Measurements from ENCODE around the gene CDH23.

DNA sequence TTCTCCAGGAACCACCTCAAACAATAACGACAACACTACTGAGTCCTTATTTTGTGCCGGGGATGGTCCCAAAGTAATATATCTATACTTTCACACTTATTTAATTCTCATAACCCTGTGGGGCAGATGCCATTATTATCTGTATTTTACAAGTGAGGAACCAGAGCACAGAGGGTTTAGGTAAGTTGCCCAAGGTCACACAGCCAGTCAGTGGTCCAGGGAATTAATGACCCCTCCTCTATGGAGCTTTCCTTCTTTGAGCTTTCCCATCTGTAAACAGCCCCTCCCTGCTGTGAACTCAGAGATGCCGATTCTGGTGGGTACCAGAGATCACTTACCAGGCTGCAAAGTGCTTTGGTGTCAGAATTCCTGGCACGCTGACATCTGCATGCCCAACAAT, 217.2 kb downstream of the CDH23 start:
- TF ChIP-seq, protein P1, sequence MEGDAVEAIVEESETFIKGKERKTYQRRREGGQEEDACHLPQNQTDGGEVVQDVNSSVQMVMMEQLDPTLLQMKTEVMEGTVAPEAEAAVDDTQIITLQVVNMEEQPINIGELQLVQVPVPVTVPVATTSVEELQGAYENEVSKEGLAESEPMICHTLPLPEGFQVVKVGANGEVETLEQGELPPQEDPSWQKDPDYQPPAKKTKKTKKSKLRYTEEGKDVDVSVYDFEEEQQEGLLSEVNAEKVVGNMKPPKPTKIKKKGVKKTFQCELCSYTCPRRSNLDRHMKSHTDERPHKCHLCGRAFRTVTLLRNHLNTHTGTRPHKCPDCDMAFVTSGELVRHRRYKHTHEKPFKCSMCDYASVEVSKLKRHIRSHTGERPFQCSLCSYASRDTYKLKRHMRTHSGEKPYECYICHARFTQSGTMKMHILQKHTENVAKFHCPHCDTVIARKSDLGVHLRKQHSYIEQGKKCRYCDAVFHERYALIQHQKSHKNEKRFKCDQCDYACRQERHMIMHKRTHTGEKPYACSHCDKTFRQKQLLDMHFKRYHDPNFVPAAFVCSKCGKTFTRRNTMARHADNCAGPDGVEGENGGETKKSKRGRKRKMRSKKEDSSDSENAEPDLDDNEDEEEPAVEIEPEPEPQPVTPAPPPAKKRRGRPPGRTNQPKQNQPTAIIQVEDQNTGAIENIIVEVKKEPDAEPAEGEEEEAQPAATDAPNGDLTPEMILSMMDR (conservative IDR thresholded peaks at IDR 0.05; ENCODE audit: low read length), result no peak
- TF ChIP-seq EZH2phosphoT487 (IDR thresholded peaks at IDR 0.05; ENCODE audit: borderline replicate concordance), result no peak

Measured in Loucy (cell line).